Measurements from ENCODE around the gene LDHD. TPM values are rescaled to one million over a fixed set of nuclear protein-coding genes. Genes with fewer than 3 reads are reported as not detected.

The LDHD gene
- total and polyA plus RNA-seq, 9 of the 15 experiments (the other 6 are each of a cell fraction or from before 2014, with no cell fraction given): 0.19 to 0.86 (median 0.54) TPM; not detected in 3

GRCh38 chr16:75121949-75122568 is 5.5 kb upstream of the LDHD start (continued):
- no peak for TF ChIP-seq CUX1 (CRISPR knock-in tag; IDR thresholded peaks at IDR 0.05)
- no peak for TF ChIP-seq E2F3 (CRISPR knock-in tag; IDR thresholded peaks at IDR 0.05)
- no peak for TF ChIP-seq SIN3B (IDR thresholded peaks at IDR 0.05; ENCODE audit: low read depth)
- no peak for TF ChIP-seq CTCF (IDR thresholded peaks at IDR 0.05 in 2 of 3, conservative IDR thresholded peaks at IDR 0.05 in 1 of 3; ENCODE audit: insufficient read depth in 2 of 3, low read depth in 1 of 3, low read length in 3 of 3)
- peak; percentile 100 for TF ChIP-seq XRCC3 (IDR thresholded peaks at IDR 0.05)
- no peak for TF ChIP-seq ZBTB40 (IDR thresholded peaks at IDR 0.05)
- TF ChIP-seq ZBTB40 (CRISPR knock-in tag; IDR thresholded peaks at IDR 0.05): no peak
- TF ChIP-seq CTCFL (IDR thresholded peaks at IDR 0.05; ENCODE audit: borderline replicate concordance, insufficient read depth, low read depth, low read length, poor library complexity, severe bottlenecking): no peak
